Measurements from ENCODE around the gene MBD6. TPM values are rescaled to one million over a fixed set of nuclear protein-coding genes. Genes with fewer than 3 reads are reported as not detected.

MBD6 gene
- total and polyA plus RNA-seq, 11 donors, result 11.4 to 43.3 (median 28.7) TPM

DNA sequence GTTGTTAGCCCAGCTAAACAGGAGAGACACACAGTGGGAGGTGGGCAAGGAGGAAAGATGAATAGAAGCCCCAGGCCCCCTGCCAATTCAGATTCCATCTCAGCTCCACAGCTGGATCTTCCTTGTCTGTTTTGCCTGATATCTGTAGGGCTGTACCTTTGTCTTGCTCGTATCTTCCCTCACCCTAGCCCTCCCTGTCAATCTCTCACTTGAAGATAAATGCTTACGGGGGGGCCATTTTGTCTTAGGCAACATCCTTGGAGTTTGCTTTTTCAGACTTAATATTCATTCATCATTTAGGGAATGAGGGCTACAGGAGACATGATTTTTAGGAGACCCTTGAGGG, 29.7 kb downstream of the MBD6 start:
- Histone ChIP-seq H3K4me3 (no peak overlapping the region), H3K9me3 (no peaks in the 10 kb centered on the region), H3K36me3 (no peaks in the 10 kb centered on the region), H3K4me1 (peaks cover 0 to 15% (median 6%) of the 10 kb centered on the region in 12 donors), H3K27me3 (peaks cover 0 to 42% (median 22%) of the 10 kb centered on the region in 9 donors), H3K27ac (no peak overlapping the region)
- DNase-seq (no peak), ATAC-seq (no peak)
- TF ChIP-seq POLR2A (IDR thresholded peaks at IDR 0.05) (no peak), CTCF (IDR thresholded peaks at IDR 0.05) (no peak)
- 65 to 76% (median 66%) methylated on average over 2 of the region's 2 CpGs for WGBS, 4 donors
- intact Hi-C loops (cut with DNase I), result no loop called here

DNA sequence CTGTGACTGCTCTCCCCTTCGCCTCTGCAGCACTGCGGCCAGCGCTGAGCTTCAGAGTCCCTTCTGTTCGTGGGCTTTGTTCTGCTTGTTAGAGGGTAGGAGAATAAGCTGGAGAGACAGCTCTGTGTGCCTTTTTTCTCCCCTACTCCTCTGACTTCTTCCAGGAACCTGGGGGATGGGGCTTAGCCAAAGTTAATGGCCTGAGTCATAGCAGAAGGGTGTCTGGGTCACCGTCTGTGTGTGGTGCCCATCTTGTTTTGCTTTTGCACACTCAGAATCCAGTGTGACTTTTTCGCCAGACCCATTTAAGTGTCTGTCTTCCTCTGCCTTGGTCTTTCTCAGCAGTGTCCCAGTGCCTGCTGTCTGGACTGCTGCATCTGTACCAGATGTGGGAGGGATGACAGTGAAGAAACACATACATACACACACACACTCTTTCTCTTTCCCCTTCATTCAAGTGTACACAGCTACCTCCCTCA, 30.2 kb downstream of the MBD6 start:
- intact Hi-C loops (cut with DNase I), result no loop called here
- H3K4me3 ChIP-seq, result no peak overlapping the region
- TF ChIP-seq CTCF (IDR thresholded peaks at IDR 0.05) (no peak), POLR2A (IDR thresholded peaks at IDR 0.05) (no peak)
- ATAC-seq, result no peak
- H3K4me1 ChIP-seq, result peaks cover 0 to 10% (median 6%) of the 10 kb centered on the region in 12 donors
- 52 to 58% (median 54%) methylated on average over 6 of the region's 6 CpGs for WGBS, 4 donors
- H3K36me3 ChIP-seq, result no peaks in the 10 kb centered on the region
- no peaks in the 10 kb centered on the region for H3K9me3 ChIP-seq
- DNase-seq, result no peak
- no peak overlapping the region for H3K27ac ChIP-seq
- H3K27me3 ChIP-seq, result peaks cover 0 to 42% (median 22%) of the 10 kb centered on the region in 9 donors

DNA sequence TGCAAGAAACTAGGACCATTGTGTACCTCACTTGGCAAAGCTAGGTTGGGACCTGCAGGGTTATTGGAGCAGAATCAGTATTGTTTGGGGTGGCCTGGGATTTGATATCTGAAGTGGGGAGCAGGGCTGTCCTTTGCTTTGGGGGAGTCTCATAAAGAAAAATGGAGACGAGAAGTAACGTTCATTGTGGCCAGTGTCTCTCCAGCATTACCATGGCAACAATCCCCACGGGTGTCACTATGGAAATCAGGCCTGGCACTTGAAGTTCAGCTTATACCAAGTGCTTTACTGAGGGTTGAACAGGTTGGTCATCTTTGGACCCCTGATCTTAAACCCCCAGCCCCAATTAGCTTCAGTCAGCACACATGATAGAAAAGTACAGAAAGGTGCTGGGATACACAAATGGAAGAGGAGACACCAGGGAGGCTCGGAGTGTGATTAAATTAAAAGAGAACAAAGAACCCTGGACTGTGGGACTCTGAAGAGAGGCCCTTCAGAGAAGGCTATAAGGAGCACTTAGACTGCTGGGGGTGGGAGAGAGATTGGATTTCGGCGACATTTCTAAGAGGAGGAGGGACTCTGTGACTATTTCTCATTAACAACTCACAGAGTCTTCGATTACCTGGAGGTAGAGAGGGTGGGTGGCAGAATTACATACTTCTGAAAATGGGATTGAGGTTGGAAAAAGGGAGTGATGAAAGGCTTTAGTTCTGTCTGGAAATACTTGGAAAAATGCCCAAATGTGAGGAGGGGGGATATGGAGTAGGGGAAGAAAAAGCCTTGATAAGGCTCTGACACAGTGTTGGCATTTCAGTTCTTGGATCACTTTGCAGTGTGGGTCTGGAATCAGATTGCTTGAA, 30.9 kb downstream of the MBD6 start:
- peaks cover 0 to 10% (median 6%) of the 10 kb centered on the region in 12 donors for H3K4me1 ChIP-seq
- no peaks in the 10 kb centered on the region for H3K9me3 ChIP-seq
- no peak for TF ChIP-seq CTCF (IDR thresholded peaks at IDR 0.05)
- TF ChIP-seq POLR2A (IDR thresholded peaks at IDR 0.05), result no peak
- 53 to 61% (median 59%) methylated on average over 7 of the region's 7 CpGs for WGBS, 4 donors
- no peak for ATAC-seq
- intact Hi-C loops (cut with DNase I), result no loop called here
- peaks cover 0 to 38% (median 20%) of the 10 kb centered on the region in 9 donors for H3K27me3 ChIP-seq
- H3K4me3 ChIP-seq, result no peak overlapping the region
- no peak for DNase-seq
- H3K27ac ChIP-seq, result no peak overlapping the region
- no peaks in the 10 kb centered on the region for H3K36me3 ChIP-seq

DNA sequence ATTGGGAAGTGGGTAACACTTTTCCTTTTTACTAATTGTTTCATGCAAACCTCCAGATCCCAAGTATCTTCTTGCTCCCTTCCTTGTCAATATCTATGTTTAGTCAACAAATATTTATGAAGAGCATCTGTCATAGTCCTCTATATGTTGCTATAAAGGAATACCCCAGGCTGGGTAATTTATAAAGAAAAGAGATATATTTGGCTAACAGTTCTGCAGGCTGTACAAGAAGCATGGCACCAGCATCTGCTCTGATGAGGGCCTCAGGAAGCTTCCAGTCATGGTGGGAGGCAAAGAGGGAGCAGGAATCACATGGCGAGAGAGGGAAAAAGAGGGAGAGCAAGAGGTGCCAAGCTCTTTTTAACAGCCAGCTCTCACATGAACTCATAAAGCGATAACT, 31.8 kb downstream of the MBD6 start:
- 88 to 95% (median 90%) methylated on average over 2 of the region's 2 CpGs for WGBS, 4 donors

More for the DNA sequence above, 31.8 kb downstream of the MBD6 start:
- DNase-seq, result no peak
- H3K4me1 ChIP-seq, result peaks cover 0 to 9% (median 6%) of the 10 kb centered on the region in 12 donors
- H3K27me3 ChIP-seq, result peaks cover 0 to 29% (median 13%) of the 10 kb centered on the region in 9 donors
- TF ChIP-seq POLR2A (IDR thresholded peaks at IDR 0.05) (no peak), CTCF (IDR thresholded peaks at IDR 0.05) (no peak)
- intact Hi-C loops (cut with DNase I), result no loop called here
- no peaks in the 10 kb centered on the region for H3K9me3 ChIP-seq
- H3K4me3 ChIP-seq, result no peak overlapping the region
- ATAC-seq, result no peak
- H3K36me3 ChIP-seq, result no peaks in the 10 kb centered on the region
- H3K27ac ChIP-seq, result no peak overlapping the region

Measured in heart left ventricle (tissue), 16 donors.